Measurements from ENCODE around the gene ZBTB20. TPM values are rescaled to one million over a fixed set of nuclear protein-coding genes. Genes with fewer than 3 reads are reported as not detected.
A peak's percentile ranks its signal among the peaks of the same experiment; 100 is the strongest.

Gene ZBTB20
- polyA plus RNA-seq, 1 donor from 2014 or later = 4.8 TPM

- H3K9me2 ChIP-seq (ENCODE audit: insufficient read depth, low read length) = no peaks in the 10 kb centered on the region
- H3K4me3 ChIP-seq (ENCODE audit: low read length) = no peak overlapping the region
- H3K27me3 ChIP-seq (ENCODE audit: insufficient read depth, low read depth, low read length) = no peaks in the 10 kb centered on the region
- H2AFZ ChIP-seq (ENCODE audit: low read depth, low read length) = no peak overlapping the region
- H3K9me3 ChIP-seq (ENCODE audit: low read length) = no peaks in the 10 kb centered on the region
- no peak overlapping the region for H3K9ac ChIP-seq (ENCODE audit: low read length)
- no peaks in the 10 kb centered on the region for H3K79me2 ChIP-seq (replicated peaks; ENCODE audit: insufficient read depth, low read length)
- no peak overlapping the region for H3K27ac ChIP-seq (ENCODE audit: low read length)
- no peaks in the 10 kb centered on the region for H3K36me3 ChIP-seq (ENCODE audit: insufficient read depth, low read length)
- TF ChIP-seq RAD21 (conservative IDR thresholded peaks at IDR 0.05) = no peak
- no peak for TF ChIP-seq EZH2 (IDR thresholded peaks at IDR 0.05; ENCODE audit: borderline replicate concordance, insufficient read depth, low read length, poor library complexity, severe bottlenecking)
- no peak for TF ChIP-seq TAF1 (IDR thresholded peaks at IDR 0.05; ENCODE audit: low read depth)
- TF ChIP-seq REST (IDR thresholded peaks at IDR 0.05; ENCODE audit: borderline replicate concordance) = no peak
- TF ChIP-seq POLR2AphosphoS5 (IDR thresholded peaks at IDR 0.05) = no peak
- TF ChIP-seq MXI1 (conservative IDR thresholded peaks at IDR 0.05; ENCODE audit: poor library complexity, severe bottlenecking) = no peak
- no peak for TF ChIP-seq CTCF (IDR thresholded peaks at IDR 0.05; ENCODE audit: poor library complexity, severe bottlenecking)
- no peak for TF ChIP-seq SMC3 (conservative IDR thresholded peaks at IDR 0.05; ENCODE audit: poor library complexity)
- TF ChIP-seq EP300 (conservative IDR thresholded peaks at IDR 0.05; ENCODE audit: poor library complexity, severe bottlenecking) = no peak
- H3K4me2 ChIP-seq (ENCODE audit: low read length) = no peak overlapping the region
- no peaks in the 10 kb centered on the region for H4K20me1 ChIP-seq (ENCODE audit: insufficient read depth)
- no peaks in the 10 kb centered on the region for H3F3A ChIP-seq (ENCODE audit: insufficient read depth, low read length, poor library complexity, severe bottlenecking)
Observed at GRCh38 chr3:114864970-114865369, 282.1 kb downstream of the ZBTB20 start.

GRCh38 chr3:114863848-114864247 lies 283.2 kb downstream of the ZBTB20 start:
- H3K9me2 ChIP-seq (ENCODE audit: insufficient read depth, low read length) = no peaks in the 10 kb centered on the region
- no peak overlapping the region for H3K4me2 ChIP-seq (ENCODE audit: low read length)
- no peak overlapping the region for H3K4me3 ChIP-seq (ENCODE audit: low read length)
- H3K36me3 ChIP-seq (ENCODE audit: insufficient read depth, low read length) = no peaks in the 10 kb centered on the region
- no peaks in the 10 kb centered on the region for H4K20me1 ChIP-seq (ENCODE audit: insufficient read depth)
- H3K9ac ChIP-seq (ENCODE audit: low read length) = no peak overlapping the region
- H2AFZ ChIP-seq (ENCODE audit: low read depth, low read length) = no peak overlapping the region
- H3F3A ChIP-seq (ENCODE audit: insufficient read depth, low read length, poor library complexity, severe bottlenecking) = no peaks in the 10 kb centered on the region
- H3K79me2 ChIP-seq (replicated peaks; ENCODE audit: insufficient read depth, low read length) = no peaks in the 10 kb centered on the region
- no peak overlapping the region for H3K27ac ChIP-seq (ENCODE audit: low read length)
- peak; percentile 14 for TF ChIP-seq RAD21 (conservative IDR thresholded peaks at IDR 0.05)
- no peak for TF ChIP-seq TAF1 (IDR thresholded peaks at IDR 0.05; ENCODE audit: low read depth)
- no peaks in the 10 kb centered on the region for H3K9me3 ChIP-seq (ENCODE audit: low read length)
- H3K27me3 ChIP-seq (ENCODE audit: insufficient read depth, low read depth, low read length) = no peaks in the 10 kb centered on the region

GRCh38 chr3:114861666-114862065 lies 285.4 kb downstream of the ZBTB20 start:
- Histone ChIP-seq H3K9ac (ENCODE audit: low read length) (no peak overlapping the region), H3K4me3 (ENCODE audit: low read length) (no peak overlapping the region)

More at GRCh38 chr3:114861666-114862065, 285.4 kb downstream of the ZBTB20 start:
- H3K4me2 ChIP-seq (ENCODE audit: low read length) = no peak overlapping the region
- no peaks in the 10 kb centered on the region for H3F3A ChIP-seq (ENCODE audit: insufficient read depth, low read length, poor library complexity, severe bottlenecking)
- TF ChIP-seq MXI1 (conservative IDR thresholded peaks at IDR 0.05; ENCODE audit: poor library complexity, severe bottlenecking) (no peak), REST (IDR thresholded peaks at IDR 0.05; ENCODE audit: borderline replicate concordance) (no peak), POLR2AphosphoS5 (IDR thresholded peaks at IDR 0.05) (no peak), RAD21 (conservative IDR thresholded peaks at IDR 0.05) (no peak), CTCF (IDR thresholded peaks at IDR 0.05; ENCODE audit: poor library complexity, severe bottlenecking) (no peak), EZH2 (IDR thresholded peaks at IDR 0.05; ENCODE audit: borderline replicate concordance, insufficient read depth, low read length, poor library complexity, severe bottlenecking) (no peak), EP300 (conservative IDR thresholded peaks at IDR 0.05; ENCODE audit: poor library complexity, severe bottlenecking) (no peak), SMC3 (conservative IDR thresholded peaks at IDR 0.05; ENCODE audit: poor library complexity) (no peak), TAF1 (IDR thresholded peaks at IDR 0.05; ENCODE audit: low read depth) (no peak)
- no peaks in the 10 kb centered on the region for H3K36me3 ChIP-seq (ENCODE audit: insufficient read depth, low read length)
- H3K79me2 ChIP-seq (replicated peaks; ENCODE audit: insufficient read depth, low read length) = no peaks in the 10 kb centered on the region
- H2AFZ ChIP-seq (ENCODE audit: low read depth, low read length) = no peak overlapping the region
- no peaks in the 10 kb centered on the region for H4K20me1 ChIP-seq (ENCODE audit: insufficient read depth)
- no peaks in the 10 kb centered on the region for H3K9me3 ChIP-seq (ENCODE audit: low read length)
- no peaks in the 10 kb centered on the region for H3K27me3 ChIP-seq (ENCODE audit: insufficient read depth, low read depth, low read length)
- H3K27ac ChIP-seq (ENCODE audit: low read length) = no peak overlapping the region
- H3K9me2 ChIP-seq (ENCODE audit: insufficient read depth, low read length) = no peaks in the 10 kb centered on the region

Measured in neural cell (in vitro differentiated cells).